Caco-2 (cell line): ENCODE measurements around the gene PALM. TPM values are rescaled to one million over a fixed set of nuclear protein-coding genes. Genes with fewer than 3 reads are reported as not detected.

ENCODE experiments used
- BruUV-seq: library from RNA; stranded (reverse); fragments of 400-500 nt; replicated peaks from 2 replicates; lab custom pipeline; 2021; lab: Mats Ljungman, UMichigan
- CTCF ChIA-PET: fragments of 300-600 bp; sonication (Branson Sonifier 250); formaldehyde crosslinking; loops from one replicate; lab custom pipeline; 2022; ENCODE audit warnings: antibody characterized with exemption; lab: Charles Lee
- POLR2A ChIA-PET: fragments of 300-600 bp; sonication (Branson Sonifier 250); formaldehyde crosslinking; loops from one replicate; lab custom pipeline; 2022; ENCODE audit warnings: antibody characterized with exemption; lab: Charles Lee
- DNase-seq, 2 experiments: peaks; one replicate each; pipeline versions ENCODE4 v3.0.0 to v3.0.0-alpha.2; 2020 to 2022
- H3K27me3 ChIP-seq: replicated peaks from 2 replicates; pipeline ENCODE4 v1.6.0; 2011; ENCODE audit warnings: low read length; ENCODE audit not compliant: control insufficient read depth, insufficient read depth
- H3K36me3 ChIP-seq: 2 replicates; pipeline ENCODE4 v1.5.1; 2011; ENCODE audit warnings: low read length; ENCODE audit not compliant: control insufficient read depth, insufficient read depth
- H3K4me1 ChIP-seq: fragments of 250-450 bp; sonication (Bioruptor Pico); 2 replicates; pipeline ENCODE4 v1.5.1; 2020; ENCODE audit warnings: mild to moderate bottlenecking
- H3K4me3 ChIP-seq: 2 replicates; pipeline ENCODE4 v1.5.1; 2011; ENCODE audit warnings: low read depth, mild to moderate bottlenecking, control low read depth, low read length
- H3K9me3 ChIP-seq: fragments of 250-450 bp; sonication (Bioruptor Pico); 2 replicates; pipeline ENCODE4 v1.5.1; 2020; ENCODE audit warnings: mild to moderate bottlenecking, moderate library complexity
- H3K27ac Mint-ChIP-seq: one replicate; pipeline ENCODE4 v1.8.0; 2022; ENCODE audit warnings: mixed read lengths; ENCODE audit not compliant: unreplicated experiment
- H3K27me3 Mint-ChIP-seq: one replicate; pipeline ENCODE4 v1.8.0; 2022; ENCODE audit warnings: mixed read lengths; ENCODE audit not compliant: insufficient read depth, unreplicated experiment
- H3K36me3 Mint-ChIP-seq: one replicate; pipeline ENCODE4 v1.8.0; 2022; ENCODE audit warnings: mild to moderate bottlenecking, mixed read lengths; ENCODE audit not compliant: insufficient read depth, unreplicated experiment
- H3K4me1 Mint-ChIP-seq: one replicate; pipeline ENCODE4 v1.8.0; 2022; ENCODE audit warnings: low read depth, mixed read lengths; ENCODE audit not compliant: unreplicated experiment
- H3K4me3 Mint-ChIP-seq: one replicate; pipeline ENCODE4 v1.8.0; 2022; ENCODE audit warnings: mild to moderate bottlenecking, moderate library complexity, mixed read lengths; ENCODE audit not compliant: unreplicated experiment
- H3K9me3 Mint-ChIP-seq: one replicate; pipeline ENCODE4 v1.8.0; 2022; ENCODE audit warnings: mixed read lengths; ENCODE audit not compliant: unreplicated experiment
- intact Hi-C: fragments of 100-400 bp; cut with micrococcal nuclease; formaldehyde crosslinking; loops from one replicate; pipeline ENCODE4 v1.10.0; 2022; ENCODE audit not compliant: unreplicated experiment
- total RNA-seq: library from RNA; stranded (reverse); gene quantifications from 2 replicates; pipeline ENCODE4 v1.2.3, GENCODE V29; 2022
- TF ChIP-seq, protein P1 (sequence below), 2 experiments: fragments of 200-600 bp in 1 of 2; IDR thresholded peaks; 1 replicate in 1 of 2; 2 replicates in 1 of 2; pipeline versions ENCODE4 v1.5.1 to v1.8.0; 2011 to 2022; ENCODE audit warnings: antibody characterized with exemption in 1 of 2, control low read depth in 1 of 2, inconsistent platforms in 1 of 2, low read depth in 1 of 2, low read length in 1 of 2, mild to moderate bottlenecking in 1 of 2, moderate library complexity in 1 of 2; ENCODE audit not compliant: insufficient read depth in 1 of 2, severe bottlenecking in 1 of 2, unreplicated experiment in 1 of 2

The PALM gene
- total RNA-seq, 1 experiment from 2014 or later: 16.1 TPM

DNA sequence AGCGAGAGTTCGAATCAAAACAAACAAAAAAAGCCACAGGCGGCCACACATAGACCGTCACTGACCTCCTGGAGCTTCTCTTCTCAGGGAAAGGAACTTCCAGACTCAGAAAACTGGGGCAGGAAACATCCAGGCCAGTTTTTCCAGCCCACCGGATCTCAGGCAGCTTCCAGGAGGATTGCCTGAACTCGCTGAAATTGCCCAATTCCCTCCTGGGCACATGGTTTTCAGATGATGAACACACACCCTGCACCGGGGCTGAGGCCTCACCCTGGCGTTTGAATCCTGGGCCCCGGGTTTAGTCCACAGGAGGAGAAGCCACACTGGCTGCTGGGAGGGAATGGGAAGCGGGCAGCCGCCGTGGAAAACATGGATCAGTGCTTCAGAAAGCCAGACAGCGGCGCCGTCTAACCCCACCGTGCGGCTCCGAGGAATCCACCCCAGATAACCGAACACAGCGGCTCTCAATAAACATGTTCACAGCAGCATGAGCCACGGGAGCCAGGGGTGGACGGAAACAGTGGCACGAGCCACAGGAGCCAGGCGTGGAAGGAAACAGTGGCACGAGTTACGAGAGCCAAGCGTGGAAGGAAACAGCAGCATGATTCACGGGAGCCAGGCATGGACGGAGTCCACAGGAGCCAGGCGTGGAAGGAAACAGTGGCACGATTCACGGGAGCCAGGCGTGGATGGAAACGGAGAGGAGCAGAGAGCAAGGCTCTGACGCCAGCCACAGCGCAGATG is 70.3 kb downstream of the PALM start:
- intact Hi-C loops: loop anchor here (10.0 kb wide), 1 partner anchor 86 kb away; no protein-coding TSS in a partner anchor
- Mint-ChIP-seq H3K9me3 (no peaks in the 10 kb centered on the region), H3K4me3 (peak overlapping the region; percentile 59), H3K27me3 (no peaks in the 10 kb centered on the region), H3K27ac (peak overlapping the region; percentile 81), H3K4me1 (peaks cover 6% of the 10 kb centered on the region), H3K36me3 (peaks cover 35% of the 10 kb centered on the region)
- BruUV-seq: no TSS peak
- Histone ChIP-seq H3K4me1 (peaks cover 12% of the 10 kb centered on the region), H3K9me3 (no peaks in the 10 kb centered on the region), H3K4me3 (no peak overlapping the region), H3K36me3 (no peaks in the 10 kb centered on the region), H3K27me3 (no peaks in the 10 kb centered on the region)
- ChIA-PET CTCF (interaction anchor here (0.6 kb wide), 2 partner anchors 8 to 9 kb away, joined by 3 to 5 read pairs; no protein-coding TSS in a partner anchor), POLR2A (interaction anchor here (0.6 to 1.0 kb wide), 2 partner anchors 26 to 205 kb away, joined by 4 read pairs; partner anchors contain the start of gene WDR18)
- peak; percentile 58 to 71 for DNase-seq
- TF ChIP-seq, protein P1, sequence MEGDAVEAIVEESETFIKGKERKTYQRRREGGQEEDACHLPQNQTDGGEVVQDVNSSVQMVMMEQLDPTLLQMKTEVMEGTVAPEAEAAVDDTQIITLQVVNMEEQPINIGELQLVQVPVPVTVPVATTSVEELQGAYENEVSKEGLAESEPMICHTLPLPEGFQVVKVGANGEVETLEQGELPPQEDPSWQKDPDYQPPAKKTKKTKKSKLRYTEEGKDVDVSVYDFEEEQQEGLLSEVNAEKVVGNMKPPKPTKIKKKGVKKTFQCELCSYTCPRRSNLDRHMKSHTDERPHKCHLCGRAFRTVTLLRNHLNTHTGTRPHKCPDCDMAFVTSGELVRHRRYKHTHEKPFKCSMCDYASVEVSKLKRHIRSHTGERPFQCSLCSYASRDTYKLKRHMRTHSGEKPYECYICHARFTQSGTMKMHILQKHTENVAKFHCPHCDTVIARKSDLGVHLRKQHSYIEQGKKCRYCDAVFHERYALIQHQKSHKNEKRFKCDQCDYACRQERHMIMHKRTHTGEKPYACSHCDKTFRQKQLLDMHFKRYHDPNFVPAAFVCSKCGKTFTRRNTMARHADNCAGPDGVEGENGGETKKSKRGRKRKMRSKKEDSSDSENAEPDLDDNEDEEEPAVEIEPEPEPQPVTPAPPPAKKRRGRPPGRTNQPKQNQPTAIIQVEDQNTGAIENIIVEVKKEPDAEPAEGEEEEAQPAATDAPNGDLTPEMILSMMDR (IDR thresholded peaks at IDR 0.05; ENCODE audit: insufficient read depth in 1 of 2, low read depth in 1 of 2, low read length in 1 of 2, severe bottlenecking in 1 of 2, unreplicated experiment in 1 of 2): no peak

DNA sequence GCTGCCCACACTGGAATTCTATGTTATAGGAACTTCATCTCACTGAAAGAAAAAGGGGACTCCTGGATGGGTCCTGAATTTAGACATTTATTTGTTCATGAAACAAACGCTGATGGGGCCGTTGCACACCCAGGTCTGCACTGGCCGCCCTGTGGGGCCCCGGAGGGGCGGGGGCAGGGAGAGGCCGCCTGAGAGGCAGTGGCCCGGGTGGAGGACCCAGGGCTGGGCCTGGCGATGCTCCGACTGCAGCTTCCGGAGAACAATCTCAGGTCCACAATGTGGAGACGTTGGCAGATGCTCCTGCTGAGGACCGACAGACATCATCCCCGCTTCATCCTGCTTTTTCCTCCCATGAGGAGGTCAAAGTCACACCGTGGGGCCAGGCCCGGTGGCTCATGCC is 72.2 kb downstream of the PALM start:
- BruUV-seq: no TSS peak
- H3K9me3 Mint-ChIP-seq: no peaks in the 10 kb centered on the region
- H3K4me3 Mint-ChIP-seq: peak overlapping the region; percentile 94
- no peaks in the 10 kb centered on the region for H3K27me3 ChIP-seq
- intact Hi-C loops: no loop called here
- no peak for DNase-seq
- peaks cover 53% of the 10 kb centered on the region for H3K36me3 Mint-ChIP-seq
- H3K4me3 ChIP-seq: peak overlapping the region; percentile 22
- peaks cover 12% of the 10 kb centered on the region for H3K4me1 ChIP-seq
- H3K36me3 ChIP-seq: no peaks in the 10 kb centered on the region
- ChIA-PET POLR2A (interaction anchor here (1.1 kb wide), 1 partner anchor 9 kb away, joined by 6 read pairs; no protein-coding TSS in a partner anchor), CTCF (no interaction called here)
- peaks cover 6% of the 10 kb centered on the region for H3K4me1 Mint-ChIP-seq
- TF ChIP-seq, protein P1 (IDR thresholded peaks at IDR 0.05; ENCODE audit: insufficient read depth in 1 of 2, low read depth in 1 of 2, low read length in 1 of 2, severe bottlenecking in 1 of 2, unreplicated experiment in 1 of 2): no peak
- no peaks in the 10 kb centered on the region for H3K9me3 ChIP-seq
- H3K27me3 Mint-ChIP-seq: no peaks in the 10 kb centered on the region
- peak overlapping the region; percentile 91 for H3K27ac Mint-ChIP-seq

DNA sequence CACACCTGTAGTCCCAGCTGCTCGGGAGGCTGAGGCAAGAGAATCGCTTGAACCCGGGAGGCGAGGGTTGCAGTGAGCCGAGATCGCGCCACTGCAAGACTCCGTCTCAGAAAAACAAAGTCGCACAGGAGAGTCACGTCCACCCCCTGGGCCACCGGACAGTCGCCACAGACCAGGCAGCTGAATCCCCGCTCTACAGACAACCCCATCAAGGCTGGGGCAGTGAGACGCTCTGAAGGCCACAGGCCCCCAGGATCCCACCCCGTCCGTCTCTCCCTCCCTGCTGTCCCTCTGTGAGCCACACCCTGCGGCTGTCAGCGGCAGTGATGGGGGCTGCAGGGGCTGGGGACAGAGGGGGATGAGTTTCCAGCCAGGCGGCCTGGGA is 73.1 kb downstream of the PALM start:
- Histone ChIP-seq H3K4me1 (peaks cover 12% of the 10 kb centered on the region), H3K36me3 (no peaks in the 10 kb centered on the region), H3K9me3 (no peaks in the 10 kb centered on the region), H3K27me3 (no peaks in the 10 kb centered on the region), H3K4me3 (peak overlapping the region; percentile 42)
- TF ChIP-seq, protein P1 (IDR thresholded peaks at IDR 0.05; ENCODE audit: insufficient read depth in 1 of 2, low read depth in 1 of 2, low read length in 1 of 2, severe bottlenecking in 1 of 2, unreplicated experiment in 1 of 2): no peak
- intact Hi-C loops: no loop called here
- DNase-seq: no peak
- Mint-ChIP-seq H3K9me3 (no peaks in the 10 kb centered on the region), H3K36me3 (peaks cover 62% of the 10 kb centered on the region), H3K4me1 (peaks cover 6% of the 10 kb centered on the region), H3K4me3 (peak overlapping the region; percentile 94), H3K27ac (peak overlapping the region; percentile 91), H3K27me3 (no peaks in the 10 kb centered on the region)
- POLR2A ChIA-PET: interaction anchor here (0.6 to 1.5 kb wide), 4 partner anchors 10 to 487 kb away, joined by 3 to 7 read pairs (median 6); partner anchors contain the start of gene CIRBP
- CTCF ChIA-PET: no interaction called here
- BruUV-seq: no TSS peak
